NCI-H748 (cell line): ENCODE results near the gene PIAS1.
"Not testable (repeated sequence)": the region's sequence is repeated elsewhere in the genome, so short reads cannot be mapped to it uniquely, and the experiment has no call there.

Experiments
- DNase-seq: peaks from one replicate; lab custom pipeline; 2025; ENCODE audit not compliant: unreplicated experiment; lab: John Stamatoyannopoulos, UW

Gene PIAS1

GRCh38 chr15:68053701-68054627 is at the start of gene PIAS1:
Gene PIAS1 (plus strand): TSS chr15:68054315. CDS start chr15:68054327, 12 bp downstream.
- DNase-seq, result peak; percentile 94

DNA sequence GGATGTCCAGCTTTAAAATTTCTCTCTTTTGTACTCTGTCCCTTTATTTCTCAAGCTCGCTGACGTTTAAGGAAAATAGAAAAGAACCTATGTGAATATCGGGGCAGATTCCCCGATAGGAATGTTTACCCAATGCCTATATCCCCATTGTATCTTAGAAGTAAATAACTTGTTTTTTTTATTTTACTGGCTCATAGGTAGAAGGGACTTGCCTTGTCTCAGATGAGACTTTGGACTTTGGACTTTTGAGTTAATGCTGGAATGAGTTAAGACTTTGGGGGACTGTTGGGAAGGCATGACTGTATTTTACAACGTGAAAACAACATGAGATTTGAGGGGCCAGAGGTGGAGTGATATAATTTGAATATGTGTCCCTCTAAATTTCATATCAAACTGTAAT is 46.5 kb upstream of the PIAS1 start:
- not testable (repeated sequence) for DNase-seq

GRCh38 chr15:68010361-68011153 is 43.6 kb upstream of the PIAS1 start:
- DNase-seq, result no peak

DNA sequence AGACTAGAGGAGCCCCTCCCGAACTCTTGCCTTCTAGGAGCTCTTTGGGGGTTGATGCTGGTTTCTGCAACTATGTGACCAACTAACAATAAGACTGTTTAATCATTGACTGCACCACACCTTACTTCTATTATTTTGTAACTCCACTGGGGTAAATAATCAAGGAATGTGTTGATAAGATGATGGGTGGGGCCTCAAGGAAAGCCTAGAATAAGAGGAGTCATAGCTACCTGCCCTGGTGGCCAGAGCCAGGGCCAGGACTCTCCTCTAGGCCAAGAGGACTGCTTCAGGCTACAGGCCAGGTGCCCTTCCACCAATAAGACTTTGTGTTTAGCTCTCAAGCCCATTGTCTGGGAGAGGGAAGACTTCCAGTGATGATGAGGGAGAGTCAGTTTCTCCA is 41.2 kb upstream of the PIAS1 start:
- DNase-seq, result no peak

DNA sequence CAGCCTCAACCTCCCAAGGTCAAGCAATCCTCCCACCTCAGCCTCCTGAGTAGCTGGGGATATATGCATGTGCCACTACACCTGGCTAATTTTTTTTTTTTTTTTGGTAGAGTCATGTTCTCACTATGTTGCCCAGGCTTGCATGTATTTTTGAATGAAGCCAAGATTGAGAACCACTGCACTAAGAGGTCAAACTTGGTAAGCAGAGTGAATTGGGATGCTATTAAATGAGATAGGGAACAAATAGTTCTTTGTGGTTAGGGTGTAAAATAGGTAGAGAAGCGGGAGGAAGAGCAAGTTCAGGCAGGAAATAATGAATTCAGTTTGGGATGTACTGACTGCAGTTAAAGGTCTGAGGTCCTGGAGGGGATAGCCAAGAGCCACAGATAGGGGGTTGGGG is 39.9 kb upstream of the PIAS1 start:
- no peak for DNase-seq

DNA sequence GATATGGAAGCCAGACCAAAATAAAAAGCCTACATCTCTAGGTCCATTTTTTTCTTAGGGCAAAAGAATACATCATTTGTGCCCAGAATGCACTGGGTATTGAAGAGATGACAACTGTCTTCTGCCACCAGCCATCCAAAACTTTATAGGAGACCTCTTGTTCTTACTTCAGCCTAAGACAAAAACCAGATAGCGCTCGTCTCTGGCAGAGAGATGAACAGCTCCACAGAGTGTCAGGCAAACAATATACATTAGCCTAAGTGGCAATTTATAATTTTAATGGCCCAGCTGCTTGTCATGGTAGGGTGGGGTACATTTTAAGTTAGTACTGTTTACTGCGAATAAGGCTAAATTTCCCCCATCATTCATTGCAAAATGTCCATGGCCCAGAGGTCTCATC is 38.9 kb upstream of the PIAS1 start:
- DNase-seq, result peak; percentile 22

GRCh38 chr15:68017201-68017600 is 36.9 kb upstream of the PIAS1 start:
- DNase-seq, result no peak

GRCh38 chr15:68018797-68019444 is 35.2 kb upstream of the PIAS1 start:
- DNase-seq, result no peak

DNA sequence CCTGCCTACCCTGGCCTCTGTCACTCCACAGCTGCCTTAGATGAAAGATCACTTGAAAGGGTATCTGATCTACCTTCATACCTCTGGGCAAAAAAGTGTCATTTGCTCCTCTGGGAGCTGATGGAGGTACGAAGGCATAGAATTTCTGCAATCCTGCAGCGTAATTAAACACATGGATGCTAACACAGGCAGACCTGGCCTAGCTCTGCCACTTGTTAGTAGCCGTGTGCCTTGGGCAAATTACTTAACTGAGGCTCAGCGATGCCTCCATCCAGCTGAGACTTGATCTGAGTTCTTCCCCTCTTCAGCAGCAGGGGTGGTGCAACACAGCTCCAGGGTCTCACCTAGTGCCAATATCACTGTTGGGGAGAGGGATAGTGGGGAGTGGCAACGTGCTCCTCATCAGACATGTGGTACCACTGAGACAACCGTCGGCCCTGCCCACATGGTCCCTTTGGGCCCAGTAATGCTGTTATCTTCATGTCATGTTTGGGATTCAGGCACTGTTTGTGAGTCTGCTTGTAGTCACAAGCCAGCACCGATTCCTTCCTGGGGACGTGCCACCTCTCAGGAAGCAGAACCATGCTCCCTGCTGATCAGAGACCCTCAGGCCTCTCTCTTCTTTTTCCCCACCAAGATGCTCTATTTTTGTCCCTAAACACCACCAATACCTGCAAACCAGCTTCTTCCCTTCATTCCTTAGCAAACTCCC is 34.1 kb upstream of the PIAS1 start:
- DNase-seq, result no peak

DNA sequence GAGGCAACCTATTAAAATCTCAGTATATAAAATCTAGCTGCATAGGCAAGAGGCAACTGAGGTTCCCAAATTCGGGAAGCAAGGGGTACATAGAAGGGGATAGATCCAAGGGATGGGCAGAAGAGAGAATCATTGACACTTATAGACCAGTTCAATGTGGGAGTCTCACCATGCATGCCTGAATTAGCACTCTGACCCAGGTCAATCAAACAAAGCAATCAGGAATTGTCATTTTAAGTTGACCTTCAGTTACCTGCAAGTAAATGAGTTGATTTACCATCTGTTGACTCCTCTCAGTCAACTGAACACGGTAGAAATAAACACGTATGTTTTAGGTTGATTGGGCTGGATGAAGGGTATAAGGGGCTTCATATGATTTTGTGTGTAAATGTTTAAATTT is 33.4 kb upstream of the PIAS1 start:
- no peak for DNase-seq

DNA sequence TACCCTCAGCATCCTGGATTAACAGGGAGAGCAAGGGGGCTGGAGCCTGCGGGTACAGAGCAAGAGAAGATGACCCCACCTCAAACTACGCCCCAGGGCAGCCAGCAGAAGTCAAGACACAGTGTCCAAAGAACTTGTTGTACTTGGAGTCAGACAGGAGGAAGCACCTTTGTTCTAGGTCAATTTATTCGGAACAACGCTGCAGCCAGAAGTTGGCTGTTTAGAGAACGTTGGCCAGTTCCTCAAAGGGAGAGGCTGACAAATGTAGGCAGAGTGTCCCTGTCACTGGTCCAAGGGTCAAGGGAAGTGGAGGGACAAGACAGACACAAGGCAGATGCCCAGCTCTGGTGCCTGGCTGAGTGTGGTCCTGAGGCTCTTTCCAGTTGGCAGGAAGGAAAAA is 32.1 kb upstream of the PIAS1 start:
- no peak for DNase-seq

DNA sequence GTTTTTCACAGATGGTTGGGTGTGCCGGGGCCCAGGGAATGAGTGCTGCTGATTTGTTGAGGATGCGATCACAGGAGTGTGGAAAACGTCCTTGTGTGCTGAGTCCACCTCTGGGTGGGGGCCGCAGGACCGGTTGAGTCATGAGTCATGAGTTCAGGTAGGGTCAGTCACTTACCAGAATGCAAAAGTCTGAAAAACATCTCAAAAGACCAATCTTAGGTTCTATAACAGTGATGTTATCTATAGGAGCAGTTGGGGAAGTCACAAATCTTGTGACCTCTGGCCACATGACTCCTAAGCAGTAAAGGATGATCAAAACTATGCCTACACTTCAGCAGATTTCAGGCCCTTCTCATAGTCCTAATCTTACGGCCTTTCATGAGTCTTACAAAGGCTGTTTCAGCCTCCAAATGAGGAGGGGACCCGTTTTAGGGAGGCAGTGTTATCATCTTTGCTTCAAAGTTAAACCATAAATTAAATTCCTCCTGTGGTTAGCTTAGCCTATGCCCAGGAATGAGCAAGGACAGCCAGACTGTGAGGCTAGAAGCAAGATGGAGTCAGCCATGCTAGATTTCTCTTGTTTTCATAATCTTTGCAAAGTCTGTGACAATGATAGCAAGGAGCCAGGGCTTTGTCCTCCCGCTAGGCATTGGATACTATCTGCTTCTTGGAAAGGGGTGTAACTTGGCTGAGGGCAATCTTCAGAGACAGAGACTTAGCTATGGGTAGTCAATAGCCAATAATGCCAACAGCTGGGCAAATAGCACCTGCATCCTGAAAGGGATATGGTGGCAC is 30.6 kb upstream of the PIAS1 start:
- no peak for DNase-seq

GRCh38 chr15:68025835-68026424 is 28.2 kb upstream of the PIAS1 start:
- DNase-seq, result no peak

DNA sequence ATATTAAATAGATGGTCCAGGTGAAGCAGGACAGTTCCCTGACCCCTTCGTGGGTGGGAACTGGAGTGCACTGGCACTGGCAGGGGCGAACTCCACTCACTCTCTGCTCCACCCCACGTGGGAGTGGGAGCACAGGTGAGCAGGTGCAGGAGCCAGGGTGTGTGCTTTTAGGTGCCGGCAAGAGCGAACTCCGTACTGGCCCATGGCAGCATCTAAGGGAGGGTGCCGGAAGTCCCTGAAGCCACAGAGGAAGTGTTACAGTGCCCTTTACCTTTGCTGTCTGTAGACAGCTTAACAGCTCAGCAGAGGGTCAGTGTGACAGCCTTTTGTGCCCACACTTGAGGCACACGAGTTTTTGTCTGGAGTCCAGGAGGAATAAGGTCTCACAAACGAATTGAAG is 26.7 kb upstream of the PIAS1 start:
- no peak for DNase-seq

GRCh38 chr15:68028137-68028887 is 25.8 kb upstream of the PIAS1 start:
- DNase-seq, result no peak

DNA sequence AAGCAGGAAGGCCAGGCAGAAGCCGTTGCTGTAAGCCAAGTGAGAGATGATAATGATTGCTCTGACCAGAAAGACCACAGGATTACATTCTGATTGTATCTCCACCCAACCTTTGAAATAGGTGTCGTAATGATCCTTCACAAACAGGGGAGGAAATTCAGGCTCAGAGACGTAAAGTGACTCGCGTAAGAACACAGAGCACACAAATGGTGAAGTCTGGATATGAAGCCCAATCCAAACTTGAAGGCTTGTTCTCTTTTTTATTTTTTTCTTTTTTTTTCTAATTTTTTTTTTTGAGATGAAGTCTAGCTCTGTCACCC is 25.3 kb upstream of the PIAS1 start:
- DNase-seq, result no peak

DNA sequence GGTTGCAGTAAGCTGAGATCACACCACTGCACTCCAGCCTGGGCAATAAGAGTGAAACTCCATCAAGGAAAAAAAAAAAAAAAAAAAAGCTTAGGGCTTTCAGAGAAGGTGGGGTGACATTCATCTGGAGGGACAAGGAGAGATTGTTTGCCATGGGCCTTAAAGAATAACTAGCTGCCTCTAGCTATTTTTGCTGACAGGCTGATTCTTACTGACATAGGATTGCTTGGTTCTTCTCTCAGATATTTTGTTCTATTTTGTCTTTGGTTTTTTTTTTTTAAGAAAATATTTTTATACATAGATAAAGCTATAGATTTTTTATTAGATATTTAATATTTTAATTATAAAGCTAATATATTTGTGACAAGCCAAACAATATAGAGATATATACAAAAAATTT is 24.2 kb upstream of the PIAS1 start:
- no peak for DNase-seq

GRCh38 chr15:68031404-68031803 is 22.7 kb upstream of the PIAS1 start:
- no peak for DNase-seq

DNA sequence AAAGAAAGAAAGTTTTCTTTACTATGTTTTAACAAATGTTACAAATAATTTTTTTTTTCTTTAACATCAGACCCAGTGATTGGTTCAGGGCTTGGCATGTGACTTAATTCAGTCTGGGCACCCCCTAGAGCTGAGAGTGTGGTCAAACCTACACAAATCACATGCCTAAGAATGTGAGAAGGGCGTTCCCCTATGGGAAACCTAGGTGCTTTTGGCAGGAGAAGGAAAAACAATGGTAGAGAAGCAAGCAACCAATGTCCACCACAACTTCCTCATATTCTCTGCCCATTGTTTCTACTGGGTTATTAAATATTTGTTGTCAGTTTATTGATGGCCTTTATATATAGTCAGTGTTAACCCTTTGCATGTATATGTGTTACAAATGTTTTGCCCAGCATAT is 21.4 kb upstream of the PIAS1 start:
- DNase-seq, result no peak
